HEK293 (cell line): Measurements from ENCODE around the gene NOXRED1.

ENCODE experiments used
- ATF2 ChIP-seq: fragments of 450-650 bp; formaldehyde crosslinking; IDR thresholded peaks from 2 replicates; pipeline ENCODE4 v1.5.1; 2016; ENCODE audit warnings: missing biosample characterization, missing genetic modification characterization, low read depth
- BCL6B ChIP-seq: fragments of 450-650 bp; formaldehyde crosslinking; IDR thresholded peaks from 2 replicates; pipeline ENCODE4 v1.5.1; 2017; ENCODE audit warnings: missing biosample characterization, missing genetic modification characterization
- FEZF1 ChIP-seq: fragments of 450-650 bp; formaldehyde crosslinking; IDR thresholded peaks from 2 replicates; pipeline ENCODE4 v1.5.1; 2016; ENCODE audit warnings: missing biosample characterization, missing genetic modification characterization
- KLF9 ChIP-seq: fragments of 450-650 bp; formaldehyde crosslinking; IDR thresholded peaks from 2 replicates; pipeline ENCODE4 v1.5.1; 2016; ENCODE audit warnings: missing biosample characterization, missing genetic modification characterization, low read depth
- MZF1 ChIP-seq: fragments of 450-650 bp; formaldehyde crosslinking; IDR thresholded peaks from 2 replicates; pipeline ENCODE4 v1.5.1; 2017; ENCODE audit warnings: missing biosample characterization, missing genetic modification characterization, borderline replicate concordance
- PRDM10 ChIP-seq: fragments of 450-650 bp; formaldehyde crosslinking; IDR thresholded peaks from 2 replicates; pipeline ENCODE4 v1.5.1; 2016; ENCODE audit warnings: missing biosample characterization, missing genetic modification characterization
- SALL2 ChIP-seq: fragments of 450-650 bp; formaldehyde crosslinking; IDR thresholded peaks from 2 replicates; pipeline ENCODE4 v1.5.0; 2017; ENCODE audit warnings: missing biosample characterization, mild to moderate bottlenecking, missing genetic modification characterization, borderline replicate concordance
- SCRT2 ChIP-seq: fragments of 450-650 bp; formaldehyde crosslinking; IDR thresholded peaks from 2 replicates; pipeline ENCODE4 v1.5.1; 2016; ENCODE audit warnings: missing biosample characterization, missing genetic modification characterization
- SP7 ChIP-seq: fragments of 450-650 bp; formaldehyde crosslinking; IDR thresholded peaks from 2 replicates; pipeline ENCODE4 v1.5.1; 2016; ENCODE audit warnings: missing biosample characterization, missing genetic modification characterization
- YY1 ChIP-seq: fragments of 450-650 bp; formaldehyde crosslinking; IDR thresholded peaks from 2 replicates; pipeline ENCODE4 v1.5.1; 2018; ENCODE audit warnings: missing biosample characterization, missing genetic modification characterization
- ZBTB20 ChIP-seq: fragments of 450-650 bp; formaldehyde crosslinking; IDR thresholded peaks from 2 replicates; pipeline ENCODE4 v1.5.1; 2016; ENCODE audit warnings: missing biosample characterization, missing genetic modification characterization
- ZEB2 ChIP-seq: fragments of 450-650 bp; formaldehyde crosslinking; IDR thresholded peaks from 2 replicates; pipeline ENCODE4 v1.5.1; 2016; ENCODE audit warnings: missing biosample characterization, missing genetic modification characterization
- ZNF114 ChIP-seq: fragments of 450-650 bp; formaldehyde crosslinking; IDR thresholded peaks from 2 replicates; pipeline ENCODE4 v1.5.0; 2017; ENCODE audit warnings: missing biosample characterization, missing genetic modification characterization
- ZNF140 ChIP-seq: fragments of 450-650 bp; formaldehyde crosslinking; IDR thresholded peaks from 2 replicates; pipeline ENCODE4 v1.5.1; 2016; ENCODE audit warnings: missing biosample characterization, missing genetic modification characterization
- ZNF223 ChIP-seq: fragments of 450-650 bp; formaldehyde crosslinking; IDR thresholded peaks from 2 replicates; pipeline ENCODE4 v1.5.1; 2016; ENCODE audit warnings: missing biosample characterization, missing genetic modification characterization
- ZNF239 ChIP-seq: fragments of 450-650 bp; formaldehyde crosslinking; IDR thresholded peaks from 2 replicates; pipeline ENCODE4 v1.5.1; 2016; ENCODE audit warnings: missing biosample characterization, missing genetic modification characterization
- ZNF311 ChIP-seq: fragments of 450-650 bp; formaldehyde crosslinking; IDR thresholded peaks from 2 replicates; pipeline ENCODE4 v1.5.1; 2017; ENCODE audit warnings: missing biosample characterization, missing genetic modification characterization, borderline replicate concordance
- ZNF350 ChIP-seq: fragments of 450-650 bp; formaldehyde crosslinking; IDR thresholded peaks from 2 replicates; pipeline ENCODE4 v1.5.0; 2017; ENCODE audit warnings: missing biosample characterization, mild to moderate bottlenecking, missing genetic modification characterization
- ZNF433 ChIP-seq: fragments of 450-650 bp; formaldehyde crosslinking; IDR thresholded peaks from 2 replicates; pipeline ENCODE4 v1.5.1; 2016; ENCODE audit warnings: missing biosample characterization, missing genetic modification characterization, low read depth
- ZNF488 ChIP-seq: fragments of 450-650 bp; formaldehyde crosslinking; IDR thresholded peaks from 2 replicates; pipeline ENCODE4 v1.5.1; 2016; ENCODE audit warnings: missing biosample characterization, missing genetic modification characterization
- ZNF558 ChIP-seq: fragments of 450-650 bp; formaldehyde crosslinking; IDR thresholded peaks from 2 replicates; pipeline ENCODE4 v1.5.1; 2016; ENCODE audit warnings: missing biosample characterization, missing genetic modification characterization
- ZNF560 ChIP-seq: fragments of 450-650 bp; formaldehyde crosslinking; IDR thresholded peaks from 2 replicates; pipeline ENCODE4 v1.5.1; 2017; ENCODE audit warnings: missing biosample characterization, missing genetic modification characterization, borderline replicate concordance
- ZNF596 ChIP-seq: fragments of 450-650 bp; IDR thresholded peaks from 2 replicates; pipeline ENCODE4 v1.5.0; 2018; ENCODE audit warnings: missing biosample characterization, mild to moderate bottlenecking, missing genetic modification characterization, moderate library complexity
- ZNF600 ChIP-seq: fragments of 450-650 bp; formaldehyde crosslinking; IDR thresholded peaks from 2 replicates; pipeline ENCODE4 v1.5.1; 2016; ENCODE audit warnings: missing biosample characterization, missing genetic modification characterization
- ZNF610 ChIP-seq: fragments of 450-650 bp; formaldehyde crosslinking; IDR thresholded peaks from 2 replicates; pipeline ENCODE4 v1.5.1; 2016; ENCODE audit warnings: missing biosample characterization, missing genetic modification characterization, borderline replicate concordance
- ZNF626 ChIP-seq: fragments of 450-650 bp; sonication (Bioruptor Pico); formaldehyde crosslinking; IDR thresholded peaks from 2 replicates; pipeline ENCODE4 v1.5.1; 2018; ENCODE audit warnings: missing biosample characterization, missing genetic modification characterization, inconsistent platforms
- ZNF645 ChIP-seq: fragments of 450-650 bp; formaldehyde crosslinking; IDR thresholded peaks from 2 replicates; pipeline ENCODE4; 2016; ENCODE audit warnings: missing biosample characterization, missing genetic modification characterization
- ZNF664 ChIP-seq: fragments of 450-650 bp; formaldehyde crosslinking; IDR thresholded peaks from 2 replicates; pipeline ENCODE4 v1.5.1; 2016; ENCODE audit warnings: missing biosample characterization, missing genetic modification characterization
- ZNF677 ChIP-seq: fragments of 450-650 bp; IDR thresholded peaks from 2 replicates; pipeline ENCODE4 v1.5.0; 2018; ENCODE audit warnings: missing biosample characterization, mild to moderate bottlenecking, missing genetic modification characterization, moderate library complexity
- ZNF791 ChIP-seq: fragments of 450-650 bp; formaldehyde crosslinking; IDR thresholded peaks from 2 replicates; pipeline ENCODE4 v1.5.1; 2016; ENCODE audit warnings: missing biosample characterization, missing genetic modification characterization
- ZNF792 ChIP-seq: fragments of 450-650 bp; formaldehyde crosslinking; IDR thresholded peaks from 2 replicates; pipeline ENCODE4 v1.5.1; 2016; ENCODE audit warnings: missing biosample characterization, missing genetic modification characterization
- ZSCAN16 ChIP-seq: fragments of 450-650 bp; formaldehyde crosslinking; IDR thresholded peaks from 2 replicates; pipeline ENCODE4 v1.5.1; 2016; ENCODE audit warnings: missing biosample characterization, missing genetic modification characterization
- ZSCAN23 ChIP-seq: fragments of 450-650 bp; formaldehyde crosslinking; IDR thresholded peaks from 2 replicates; pipeline ENCODE4 v1.5.1; 2016; ENCODE audit warnings: missing biosample characterization, missing genetic modification characterization
- ZXDB ChIP-seq: fragments of 450-650 bp; formaldehyde crosslinking; IDR thresholded peaks from 2 replicates; pipeline ENCODE4 v1.5.1; 2016; ENCODE audit warnings: missing biosample characterization, missing genetic modification characterization

Gene NOXRED1

GRCh38 chr14:77457522-77458248, 34.4 kb upstream of the NOXRED1 start, which contains the start of the genes AHSA1 and VIPAS39 (continued):
- TF ChIP-seq ZNF488 (tag by site-specific recombination), result no peak
- no peak for TF ChIP-seq ZNF664 (tag by site-specific recombination)
- no peak for TF ChIP-seq ZNF223
- peak; percentile 65; the same call in 1 of the 2 replicates for TF ChIP-seq ZEB2 (tag by site-specific recombination)
- no peak for TF ChIP-seq ZNF239
- TF ChIP-seq ZNF610 (tag by site-specific recombination), result no peak
- TF ChIP-seq YY1, result no peak
- no peak for TF ChIP-seq ZNF596
- TF ChIP-seq ZNF140 (tag by site-specific recombination), result no peak
- no peak for TF ChIP-seq FEZF1 (tag by site-specific recombination)
- TF ChIP-seq BCL6B, result no peak
- no peak for TF ChIP-seq ZNF114 (tag by site-specific recombination)
- TF ChIP-seq ZSCAN16 (tag by site-specific recombination), result no peak
- TF ChIP-seq MZF1 (tag by site-specific recombination), result no peak
- no peak for TF ChIP-seq ZNF792
- TF ChIP-seq ZNF791 (tag by site-specific recombination), result no peak
- peak; percentile 32; the same call in 1 of the 2 replicates for TF ChIP-seq KLF9 (tag by site-specific recombination)
- TF ChIP-seq ZNF558 (tag by site-specific recombination), result no peak
- no peak for TF ChIP-seq SCRT2 (tag by site-specific recombination)
- no peak for TF ChIP-seq ATF2 (tag by site-specific recombination)
- no peak for TF ChIP-seq ZSCAN23 (tag by site-specific recombination)
- TF ChIP-seq ZBTB20 (tag by site-specific recombination), result peak; percentile 31
- TF ChIP-seq PRDM10 (tag by site-specific recombination), result peak; percentile 21; the same call in 1 of the 2 replicates
- TF ChIP-seq ZNF677 (tag by site-specific recombination), result no peak
- 0 out of 2 replicates have a peak, but pooled peaks have one; percentile 6 for TF ChIP-seq ZNF600 (tag by site-specific recombination)
- no peak for TF ChIP-seq ZNF350 (tag by site-specific recombination)
- TF ChIP-seq ZNF560 (tag by site-specific recombination), result no peak
- no peak for TF ChIP-seq ZNF311 (tag by site-specific recombination)
- no peak for TF ChIP-seq ZNF626 (tag by site-specific recombination)
- TF ChIP-seq SP7 (tag by site-specific recombination), result 0 out of 2 replicates have a peak, but pooled peaks have one; percentile 37
- TF ChIP-seq ZXDB (tag by site-specific recombination), result peak; percentile 88
- no peak for TF ChIP-seq ZNF433 (tag by site-specific recombination)
- TF ChIP-seq ZNF645 (tag by site-specific recombination), result no peak
- no peak for TF ChIP-seq SALL2 (tag by site-specific recombination)
